Right atrium auricular region (tissue), 2 donors: ENCODE measurements around the gene PAGE1. TPM values are rescaled to one million over a fixed set of nuclear protein-coding genes. Genes with fewer than 3 reads are reported as not detected.
"Not testable (repeated sequence)": the region's sequence is repeated elsewhere in the genome, so short reads cannot be mapped to it uniquely, and the experiment has no call there.

Experiments used
- DNase-seq: peaks from one replicate; pipeline ENCODE4 v3.0.0-alpha.2; 2019; ENCODE audit warnings: low spot score
- H3K27ac ChIP-seq, 2 donors: fragments of 200-600 bp; sonication (generic); 1 replicate in 1 of 2; 2 replicates in 1 of 2; pipeline ENCODE4 v1.5.1; 2016 to 2019
- H3K27me3 ChIP-seq, 2 donors: fragments of 200-600 bp; sonication (generic); one replicate each; pipeline versions ENCODE4 v1.5.1 to v1.6.0; 2017 to 2019
- H3K36me3 ChIP-seq: fragments of 200-600 bp; sonication (generic); one replicate; pipeline ENCODE4 v1.5.1; 2016
- H3K4me1 ChIP-seq, 2 donors: fragments of 200-600 bp; sonication (generic); one replicate each; pipeline versions ENCODE4 v1.5.1 to v1.6.0; 2017 to 2019
- H3K4me3 ChIP-seq, 2 donors: fragments of 200-600 bp; sonication (generic); 1 replicate in 1 of 2; 2 replicates in 1 of 2; pipeline ENCODE4 v1.5.1; 2017 to 2019; ENCODE audit warnings: mild to moderate bottlenecking in 1 of 2, moderate library complexity in 1 of 2
- H3K9me3 ChIP-seq, 2 donors: fragments of 200-600 bp; sonication (generic); one replicate each; pipeline ENCODE4 v1.5.1; 2019
- total RNA-seq, 2 donors: library from RNA; depleted of rRNA; stranded (reverse); fragments of >200 nt; gene quantifications; one replicate each; pipeline ENCODE4 v1.1.0, GENCODE V29; 2016
- TF ChIP-seq, protein P1 (sequence below), 2 donors: fragments of 200-600 bp; sonication (generic); IDR thresholded peaks; one replicate each; pipeline ENCODE4 v1.5.1; 2019; ENCODE audit warnings: antibody characterized with exemption in 2 of 2

The PAGE1 gene
- total RNA-seq, 2 donors from 2014 or later: not detected

DNA sequence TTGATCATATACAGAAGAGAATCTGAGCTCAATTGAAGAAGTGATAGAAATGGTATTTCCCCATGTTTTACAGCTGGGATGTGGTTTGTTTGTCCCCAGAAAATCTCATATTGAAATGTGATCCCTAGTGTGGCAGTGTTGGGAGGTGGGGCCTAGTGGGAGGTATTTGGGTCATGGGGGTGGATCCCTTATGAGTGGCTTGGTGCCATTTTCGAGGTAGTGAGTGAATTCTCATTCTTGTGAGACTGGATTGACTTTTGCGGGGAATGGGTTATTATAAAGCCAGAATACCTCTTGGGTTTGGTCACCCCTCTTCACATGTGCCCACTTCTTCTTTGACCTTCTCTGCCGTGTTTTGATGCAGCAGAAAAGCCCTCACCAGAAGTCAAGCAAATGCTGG lies 29.6 kb upstream of the PAGE1 start:
- no peak overlapping the region for H3K4me3 ChIP-seq
- H3K27me3 ChIP-seq: no peaks in the 10 kb centered on the region
- DNase-seq: no peak
- H3K27ac ChIP-seq: no peak overlapping the region
- peaks cover 0 to 6% of the 10 kb centered on the region in 2 donors for H3K9me3 ChIP-seq
- no peaks in the 10 kb centered on the region for H3K4me1 ChIP-seq
- no peaks in the 10 kb centered on the region for H3K36me3 ChIP-seq
- TF ChIP-seq, protein P1, sequence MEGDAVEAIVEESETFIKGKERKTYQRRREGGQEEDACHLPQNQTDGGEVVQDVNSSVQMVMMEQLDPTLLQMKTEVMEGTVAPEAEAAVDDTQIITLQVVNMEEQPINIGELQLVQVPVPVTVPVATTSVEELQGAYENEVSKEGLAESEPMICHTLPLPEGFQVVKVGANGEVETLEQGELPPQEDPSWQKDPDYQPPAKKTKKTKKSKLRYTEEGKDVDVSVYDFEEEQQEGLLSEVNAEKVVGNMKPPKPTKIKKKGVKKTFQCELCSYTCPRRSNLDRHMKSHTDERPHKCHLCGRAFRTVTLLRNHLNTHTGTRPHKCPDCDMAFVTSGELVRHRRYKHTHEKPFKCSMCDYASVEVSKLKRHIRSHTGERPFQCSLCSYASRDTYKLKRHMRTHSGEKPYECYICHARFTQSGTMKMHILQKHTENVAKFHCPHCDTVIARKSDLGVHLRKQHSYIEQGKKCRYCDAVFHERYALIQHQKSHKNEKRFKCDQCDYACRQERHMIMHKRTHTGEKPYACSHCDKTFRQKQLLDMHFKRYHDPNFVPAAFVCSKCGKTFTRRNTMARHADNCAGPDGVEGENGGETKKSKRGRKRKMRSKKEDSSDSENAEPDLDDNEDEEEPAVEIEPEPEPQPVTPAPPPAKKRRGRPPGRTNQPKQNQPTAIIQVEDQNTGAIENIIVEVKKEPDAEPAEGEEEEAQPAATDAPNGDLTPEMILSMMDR (IDR thresholded peaks at IDR 0.05): no peak

DNA sequence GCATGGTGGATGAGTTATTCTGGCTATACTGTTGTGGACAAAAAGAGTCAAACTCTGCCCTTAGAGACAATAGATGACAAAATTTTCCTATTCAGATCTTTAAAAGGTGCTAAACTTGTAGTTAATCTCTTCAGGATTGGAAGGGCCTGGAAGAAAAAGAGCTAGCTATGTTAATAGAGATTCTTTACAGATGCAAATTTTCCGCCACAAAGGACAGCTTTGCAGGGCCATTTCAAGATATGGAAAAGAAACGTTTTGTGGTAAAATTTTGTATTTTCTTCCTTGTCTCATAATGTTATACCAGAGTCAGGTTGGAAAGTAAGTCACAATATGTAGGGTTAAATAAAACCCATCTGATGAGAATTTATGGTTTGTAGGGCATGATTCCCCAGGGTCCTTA lies 24.3 kb upstream of the PAGE1 start:
- H3K27me3 ChIP-seq: not testable (repeated sequence)

DNA sequence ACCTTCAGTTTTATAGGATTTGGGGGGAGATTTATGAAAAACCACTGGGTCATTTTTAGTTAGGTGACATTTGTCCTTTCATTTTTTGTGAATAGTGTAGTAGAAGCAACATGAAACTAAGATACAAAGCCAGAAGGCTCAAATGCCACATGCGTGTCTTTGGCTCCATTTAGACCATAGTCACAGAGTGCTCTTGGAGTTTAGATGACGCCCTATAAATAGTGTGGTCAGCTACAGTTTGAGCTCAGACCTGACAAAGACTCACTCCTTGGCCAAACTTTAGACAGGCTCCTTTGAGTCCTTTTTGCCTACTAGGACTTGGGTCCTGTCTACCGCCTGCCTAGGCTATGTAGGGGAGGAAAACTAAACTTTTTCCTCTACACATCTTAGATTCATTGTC lies 16.8 kb upstream of the PAGE1 start:
- Histone ChIP-seq H3K27ac (no peak overlapping the region), H3K4me1 (no peaks in the 10 kb centered on the region), H3K9me3 (no peaks in the 10 kb centered on the region), H3K36me3 (no peaks in the 10 kb centered on the region), H3K27me3 (no peaks in the 10 kb centered on the region), H3K4me3 (no peak overlapping the region)
- no peak for DNase-seq
- TF ChIP-seq, protein P1 (IDR thresholded peaks at IDR 0.05): no peak

More for the DNA sequence above, 24.3 kb upstream of the PAGE1 start:
- DNase-seq, H3K9me3 ChIP-seq, H3K36me3 ChIP-seq, H3K4me1 ChIP-seq, H3K4me3 ChIP-seq, H3K27ac ChIP-seq: not testable (repeated sequence)

DNA sequence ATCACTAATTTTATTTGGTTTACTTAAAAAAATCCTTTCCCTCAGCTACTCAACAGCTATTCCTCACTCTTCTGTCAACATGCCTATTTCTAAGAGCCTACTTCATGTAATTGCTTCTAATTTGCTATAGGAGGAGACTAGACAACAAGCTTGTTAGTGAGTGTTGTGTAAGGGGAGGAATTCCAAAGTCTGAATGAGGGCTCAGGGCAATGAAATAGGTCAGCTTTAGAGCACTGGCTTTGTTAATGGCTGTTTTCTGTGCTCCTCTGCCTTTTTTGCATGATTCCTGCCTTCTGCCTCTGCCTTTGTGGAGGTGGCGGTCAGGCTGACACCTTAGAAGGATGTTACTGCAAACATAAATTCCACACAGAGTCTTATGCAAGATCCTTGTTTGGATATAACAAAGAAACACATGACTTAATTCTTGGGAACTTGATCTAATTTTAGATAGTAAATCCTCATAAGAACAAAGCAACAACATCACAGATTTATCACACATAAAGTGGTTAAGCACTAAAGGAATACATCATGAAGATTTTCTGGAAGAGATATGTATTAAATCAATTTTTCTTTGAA lies 15.0 kb upstream of the PAGE1 start:
- Histone ChIP-seq H3K27ac (no peak overlapping the region), H3K4me3 (no peak overlapping the region), H3K4me1 (no peaks in the 10 kb centered on the region), H3K36me3 (no peaks in the 10 kb centered on the region), H3K27me3 (no peaks in the 10 kb centered on the region), H3K9me3 (no peaks in the 10 kb centered on the region)
- no peak for DNase-seq
- TF ChIP-seq, protein P1 (IDR thresholded peaks at IDR 0.05): no peak

DNA sequence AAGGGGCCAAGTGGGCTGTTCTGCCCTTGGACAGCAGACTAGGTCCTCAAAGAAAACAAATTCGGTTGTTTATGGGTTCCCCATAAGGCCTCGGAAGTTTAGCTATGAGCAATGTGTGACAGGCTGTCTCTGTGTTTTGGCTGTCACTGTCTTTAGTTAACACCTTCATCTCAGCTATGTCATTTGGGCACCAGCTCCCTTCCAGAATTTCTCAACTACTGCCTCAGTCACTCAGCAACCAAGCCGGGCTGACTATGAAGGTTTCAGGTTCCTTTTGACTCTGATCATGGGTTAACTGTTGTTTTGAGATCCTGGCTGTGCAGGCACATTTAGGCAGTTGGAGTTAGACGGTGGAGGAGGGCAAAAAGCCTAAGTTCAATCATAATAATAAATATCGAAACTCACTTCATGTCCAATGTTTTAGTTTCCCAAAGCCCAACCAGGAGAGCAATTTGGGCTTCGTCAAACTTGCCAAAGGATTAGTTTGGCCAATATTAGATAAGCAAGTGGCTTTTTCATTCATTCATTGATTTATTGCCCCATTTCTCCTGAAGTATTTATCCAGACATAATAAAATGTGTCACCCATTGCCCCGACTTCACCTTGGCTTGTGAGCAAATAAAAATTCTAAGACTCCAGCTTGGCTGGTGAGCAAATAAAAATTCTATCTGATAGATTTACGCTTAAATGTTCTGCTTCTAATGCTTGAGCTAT lies 9.1 kb upstream of the PAGE1 start:
- Histone ChIP-seq H3K4me1 (no peaks in the 10 kb centered on the region), H3K27me3 (no peaks in the 10 kb centered on the region), H3K27ac (no peak overlapping the region), H3K36me3 (no peaks in the 10 kb centered on the region), H3K9me3 (no peaks in the 10 kb centered on the region), H3K4me3 (no peak overlapping the region)
- DNase-seq: no peak
- TF ChIP-seq, protein P1 (IDR thresholded peaks at IDR 0.05): no peak

DNA sequence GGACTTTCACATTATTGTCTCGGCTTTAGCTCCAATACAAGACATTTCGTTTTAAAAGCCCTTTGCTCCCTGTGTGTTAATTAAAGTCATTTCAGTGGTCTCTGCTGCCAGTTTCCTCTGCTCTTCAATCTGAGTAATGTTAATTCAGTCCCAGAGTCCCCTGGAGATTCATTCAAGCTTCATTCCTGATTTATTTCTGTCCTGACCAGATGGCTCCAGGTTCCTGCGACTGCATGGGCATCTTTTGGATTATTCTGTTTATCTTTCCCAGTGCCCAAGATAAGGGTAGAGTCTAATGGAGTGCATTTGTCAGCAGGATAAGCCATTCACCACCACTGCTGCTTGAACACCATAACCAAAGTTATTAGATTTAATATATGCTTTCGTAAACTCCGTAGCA lies 6.1 kb upstream of the PAGE1 start:
- H3K9me3 ChIP-seq: peaks cover 0 to 2% of the 10 kb centered on the region in 2 donors
- no peaks in the 10 kb centered on the region for H3K36me3 ChIP-seq
- H3K27ac ChIP-seq: no peak overlapping the region
- TF ChIP-seq, protein P1 (IDR thresholded peaks at IDR 0.05): no peak
- H3K27me3 ChIP-seq: no peaks in the 10 kb centered on the region
- no peaks in the 10 kb centered on the region for H3K4me1 ChIP-seq
- no peak overlapping the region for H3K4me3 ChIP-seq
- DNase-seq: no peak
